Measurements from ENCODE around the gene MOSMO. TPM values are rescaled to one million over a fixed set of nuclear protein-coding genes. Genes with fewer than 3 reads are reported as not detected.

MOSMO gene
- total and polyA plus RNA-seq, 10 of the 15 experiments (the other 5 are each of a cell fraction or from before 2014, with no cell fraction given) = 1.7 to 26.7 (median 12.2) TPM

DNA sequence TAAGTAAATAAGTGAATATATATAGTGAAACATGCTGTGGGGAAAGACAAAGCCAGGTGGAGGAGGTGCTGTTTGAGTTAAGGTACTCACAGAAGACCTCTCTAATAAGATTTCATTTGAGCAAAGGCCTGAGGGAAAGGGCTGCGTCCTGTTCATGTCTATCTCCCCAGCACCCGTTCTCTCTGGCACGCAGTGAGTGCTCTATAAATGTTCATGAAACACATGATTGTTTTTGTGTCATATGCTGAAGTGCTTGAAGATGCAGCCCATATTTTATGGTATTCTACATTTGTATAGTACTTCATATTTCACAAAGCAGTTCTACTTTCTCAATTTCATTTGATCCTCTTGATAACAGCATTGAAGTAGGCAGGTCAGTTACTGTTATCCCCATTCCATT is 85.4 kb downstream of the MOSMO start:
- Histone ChIP-seq H3K4me2 (ENCODE audit: control insufficient read depth, insufficient read depth) (no peak overlapping the region), H3K9me3 (replicated peaks; ENCODE audit: control insufficient read depth, insufficient read depth, low read length) (no peaks in the 10 kb centered on the region), H3K4me3 (no peak overlapping the region), H3K27me3 (replicated peaks in 1 of 2; ENCODE audit: control insufficient read depth in 2 of 2, insufficient read depth in 2 of 2, low read length in 1 of 2) (no peaks in the 10 kb centered on the region; a peak in 1 of 4 replicates), H3K36me3 (ENCODE audit: control insufficient read depth in 2 of 2, insufficient read depth in 2 of 2, low read length in 1 of 2) (no peaks in the 10 kb centered on the region), H4K20me1 (ENCODE audit: control insufficient read depth, insufficient read depth) (no peaks in the 10 kb centered on the region), H2AFZ (ENCODE audit: control insufficient read depth, low read depth, low read length) (no peak overlapping the region), H3K9ac (ENCODE audit: control insufficient read depth, insufficient read depth, low read length) (no peak overlapping the region), H3K4me1 (ENCODE audit: control insufficient read depth, insufficient read depth, low read length) (no peaks in the 10 kb centered on the region), H3K27ac (ENCODE audit: control insufficient read depth, insufficient read depth) (no peak overlapping the region), H3K79me2 (ENCODE audit: control insufficient read depth, insufficient read depth, low read length) (no peaks in the 10 kb centered on the region)
- in situ Hi-C loops (cut with MboI) = loop anchor here (5.0 kb wide), 1 partner anchor 96 kb away; no protein-coding TSS in a partner anchor
- BruUV-seq (replicated peaks) = no TSS peak
- DNase-seq (ENCODE audit: low read depth, low spot score) = no peak
- FAIRE-seq = no peak
- ATAC-seq = no peak
- intact Hi-C loops (cut with micrococcal nuclease; ENCODE audit: unreplicated experiment) = no loop called here
- WGBS (ENCODE audit: insufficient coverage, insufficient replicate concordance, low lambda C conversion rate, missing lambda C conversion rate) = 76% methylated on average over 3 of the region's 3 CpGs
- TF ChIP-seq HDAC6 (IDR thresholded peaks at IDR 0.05; ENCODE audit: unreplicated experiment) = no peak
- no peak for TF ChIP-seq CBFB (IDR thresholded peaks at IDR 0.05; ENCODE audit: low read depth)
- TF ChIP-seq RAD51 (IDR thresholded peaks at IDR 0.05) = no peak
- TF ChIP-seq CBX3 (IDR thresholded peaks at IDR 0.05; ENCODE audit: borderline replicate concordance, low read depth) = no peak
- TF ChIP-seq ZNF274 (IDR thresholded peaks at IDR 0.05; ENCODE audit: insufficient read depth, insufficient read length) = no peak
- no peak for TF ChIP-seq HDAC2 (IDR thresholded peaks at IDR 0.05)
- TF ChIP-seq BHLHE40 (IDR thresholded peaks at IDR 0.05; ENCODE audit: borderline replicate concordance in 1 of 2, low read depth in 2 of 2, low read length in 1 of 2) = no peak
- no peak for TF ChIP-seq NFIC (IDR thresholded peaks at IDR 0.05; ENCODE audit: low read depth, low read length)
- no peak for TF ChIP-seq MEF2A (IDR thresholded peaks at IDR 0.05; ENCODE audit: insufficient read depth, low read depth, low read length)
- ChIA-PET RAD21 (ENCODE audit: unreplicated experiment) (interaction anchor here (1.0 kb wide), 1 partner anchor 95 kb away, joined by 5 read pairs; no protein-coding TSS in a partner anchor), CTCF (interaction anchor here (1.0 to 9.7 kb wide), 3 partner anchors 15 to 93 kb away, joined by 3 to 94 read pairs (median 3); no protein-coding TSS in a partner anchor), POLR2A (no interaction called here), SMC1A (ENCODE audit: uncharacterized antibody, unreplicated experiment) (interaction anchor here (1.1 to 4.1 kb wide), 6 partner anchors 9 to 103 kb away, joined by 3 to 28 read pairs (median 5); no protein-coding TSS in a partner anchor)
